Activated naive CD4-positive, alpha-beta T cell treated with anti-CD3 and anti-CD28 coated beads, Interleukin-2, amount 10 ng/mL, durations not matched to agents 7 days and 5 days (primary cell): ENCODE data around the gene S1PR3.

Source experiments
- CTCF ChIA-PET: fragments of 350-600 bp; sonication (Branson Sonifier 250); formaldehyde crosslinking; loops from one replicate; lab custom pipeline; 2021; ENCODE audit warnings: antibody characterized with exemption; lab: Charles Lee
- DNase-seq: peaks from one replicate; pipeline ENCODE4 v3.0.0-alpha.2; 2020
- H3K27ac Mint-ChIP-seq: one replicate; pipeline ENCODE4 v1.8.0; 2021; ENCODE audit warnings: mild to moderate bottlenecking, moderate library complexity, mixed read lengths
- H3K27me3 Mint-ChIP-seq: one replicate; pipeline ENCODE4 v1.8.0; 2021; ENCODE audit warnings: mild to moderate bottlenecking, mixed read lengths
- H3K36me3 Mint-ChIP-seq: one replicate; pipeline ENCODE4 v1.8.0; 2021; ENCODE audit warnings: mixed read lengths
- H3K4me1 Mint-ChIP-seq: one replicate; pipeline ENCODE4 v1.8.0; 2021; ENCODE audit warnings: mixed read lengths
- H3K4me3 Mint-ChIP-seq: one replicate; pipeline ENCODE4 v1.8.0; 2021; ENCODE audit warnings: mild to moderate bottlenecking, moderate library complexity, mixed read lengths
- H3K9me3 Mint-ChIP-seq: one replicate; pipeline ENCODE4 v1.8.0; 2021; ENCODE audit warnings: mixed read lengths

S1PR3 gene

DNA sequence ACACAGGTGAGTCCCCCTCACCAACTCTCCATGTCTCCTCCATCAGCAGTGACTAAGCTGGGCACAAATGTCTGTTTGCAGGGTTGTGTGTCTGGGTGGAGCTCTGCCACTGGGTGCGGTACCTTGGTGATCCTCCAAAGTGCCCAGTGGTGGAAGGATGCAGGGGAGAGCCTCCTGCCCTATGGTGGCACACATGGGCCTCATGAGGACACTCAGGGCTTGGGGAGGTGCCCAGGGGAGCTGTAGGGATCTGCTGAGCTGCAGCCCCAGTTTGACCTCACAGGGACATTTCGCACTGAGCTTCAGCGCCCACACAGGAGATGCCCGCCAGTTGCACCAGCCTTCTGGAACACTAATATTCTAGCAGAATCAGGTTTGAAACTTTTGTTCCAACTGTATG, 29.5 kb downstream of the S1PR3 start:
- no peaks in the 10 kb centered on the region for H3K27me3 Mint-ChIP-seq
- CTCF ChIA-PET = no interaction called here
- H3K4me3 Mint-ChIP-seq = no peak overlapping the region
- no peak overlapping the region for H3K27ac Mint-ChIP-seq
- H3K36me3 Mint-ChIP-seq = no peaks in the 10 kb centered on the region
- H3K4me1 Mint-ChIP-seq = no peaks in the 10 kb centered on the region
- no peaks in the 10 kb centered on the region for H3K9me3 Mint-ChIP-seq
- DNase-seq = no peak

GRCh38 chr9:89021154-89021803, 30.0 kb downstream of the S1PR3 start:
- H3K9me3 Mint-ChIP-seq = no peaks in the 10 kb centered on the region
- no peak overlapping the region for H3K4me3 Mint-ChIP-seq
- H3K27ac Mint-ChIP-seq = no peak overlapping the region
- H3K36me3 Mint-ChIP-seq = no peaks in the 10 kb centered on the region
- H3K4me1 Mint-ChIP-seq = no peaks in the 10 kb centered on the region
- CTCF ChIA-PET = no interaction called here
- H3K27me3 Mint-ChIP-seq = no peaks in the 10 kb centered on the region
- no peak for DNase-seq

- H3K4me3 Mint-ChIP-seq = no peak overlapping the region
- no peaks in the 10 kb centered on the region for H3K4me1 Mint-ChIP-seq
- DNase-seq = no peak
- H3K27me3 Mint-ChIP-seq = no peaks in the 10 kb centered on the region
- CTCF ChIA-PET = no interaction called here
- no peaks in the 10 kb centered on the region for H3K36me3 Mint-ChIP-seq
- no peak overlapping the region for H3K27ac Mint-ChIP-seq
- no peaks in the 10 kb centered on the region for H3K9me3 Mint-ChIP-seq
Observed at GRCh38 chr9:89022001-89022759, 30.9 kb downstream of the S1PR3 start.

GRCh38 chr9:89022902-89023301, 31.6 kb downstream of the S1PR3 start:
- no peak for DNase-seq

DNA sequence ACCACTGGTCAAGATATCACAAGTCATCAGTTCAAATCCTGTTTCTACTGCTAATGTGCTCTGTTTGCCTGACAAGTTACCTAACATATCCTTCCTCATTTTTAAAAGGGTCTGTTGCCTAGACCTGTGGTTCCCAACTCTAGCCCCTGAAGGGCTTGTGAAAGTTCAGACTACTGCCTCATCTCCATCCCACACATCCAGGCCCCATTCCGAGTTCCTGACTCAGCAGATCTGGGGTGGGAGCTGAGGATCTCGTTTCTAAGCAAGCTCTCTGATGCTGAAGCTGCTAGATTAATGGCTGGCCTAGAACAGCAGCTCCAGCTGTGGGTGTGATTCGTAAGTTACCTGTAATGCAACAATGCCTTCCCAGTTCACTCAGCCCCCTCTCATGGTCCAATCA, 32.5 kb downstream of the S1PR3 start:
- H3K36me3 Mint-ChIP-seq = no peaks in the 10 kb centered on the region
- H3K4me3 Mint-ChIP-seq = no peak overlapping the region
- no peak for DNase-seq
- H3K27ac Mint-ChIP-seq = no peak overlapping the region
- H3K4me1 Mint-ChIP-seq = no peaks in the 10 kb centered on the region
- CTCF ChIA-PET = no interaction called here
- no peaks in the 10 kb centered on the region for H3K9me3 Mint-ChIP-seq
- H3K27me3 Mint-ChIP-seq = no peaks in the 10 kb centered on the region

More at GRCh38 chr9:89022902-89023301, 31.6 kb downstream of the S1PR3 start:
- H3K4me1 Mint-ChIP-seq = no peaks in the 10 kb centered on the region
- no peaks in the 10 kb centered on the region for H3K27me3 Mint-ChIP-seq
- H3K36me3 Mint-ChIP-seq = no peaks in the 10 kb centered on the region
- H3K9me3 Mint-ChIP-seq = no peaks in the 10 kb centered on the region
- H3K27ac Mint-ChIP-seq = no peak overlapping the region
- no peak overlapping the region for H3K4me3 Mint-ChIP-seq
- CTCF ChIA-PET = no interaction called here

DNA sequence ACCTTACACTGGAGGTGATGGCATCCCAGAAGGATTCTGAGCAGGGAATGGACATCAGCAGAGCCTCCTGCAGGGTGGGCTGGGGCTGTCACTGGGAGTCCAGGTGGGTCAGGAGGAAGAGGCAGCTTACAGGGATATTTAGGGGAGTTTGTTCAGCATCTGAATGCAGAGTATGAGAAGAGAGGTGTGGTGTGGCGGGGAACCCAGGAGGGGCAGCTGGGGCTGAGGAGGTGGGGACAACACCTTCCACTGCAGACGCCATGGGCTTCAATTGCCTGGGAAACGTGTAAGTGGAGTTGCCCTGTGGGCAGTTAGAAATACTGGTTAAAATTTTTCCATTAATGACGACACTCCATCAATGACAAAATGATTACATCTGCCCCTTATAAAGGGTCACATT, 33.5 kb downstream of the S1PR3 start:
- H3K4me3 Mint-ChIP-seq = no peak overlapping the region
- peaks cover 3% of the 10 kb centered on the region for H3K9me3 Mint-ChIP-seq
- H3K4me1 Mint-ChIP-seq = no peaks in the 10 kb centered on the region
- no peaks in the 10 kb centered on the region for H3K27me3 Mint-ChIP-seq
- no peaks in the 10 kb centered on the region for H3K36me3 Mint-ChIP-seq
- no peak for DNase-seq
- CTCF ChIA-PET = no interaction called here
- H3K27ac Mint-ChIP-seq = no peak overlapping the region

DNA sequence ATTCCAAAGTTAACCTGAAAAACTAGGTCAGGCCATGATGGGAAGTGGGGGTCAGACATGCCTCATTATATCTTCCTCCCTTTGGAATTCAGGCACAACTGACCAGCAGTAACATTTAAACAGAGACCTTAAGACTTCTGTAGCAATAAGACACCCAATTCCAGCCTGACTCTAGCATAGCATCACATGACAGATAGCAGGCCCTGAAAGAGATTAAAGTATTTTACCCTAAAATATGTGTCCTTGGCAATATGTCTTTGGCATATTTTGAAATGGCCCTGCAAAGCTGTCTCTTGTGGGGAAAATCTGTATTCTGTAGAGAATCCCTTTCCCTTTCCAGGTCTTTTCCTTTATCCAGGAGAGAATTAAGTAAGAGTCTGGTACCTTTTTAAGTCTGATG, 34.3 kb downstream of the S1PR3 start:
- Mint-ChIP-seq H3K27ac (no peak overlapping the region), H3K36me3 (no peaks in the 10 kb centered on the region), H3K9me3 (peaks cover 9% of the 10 kb centered on the region), H3K4me3 (no peak overlapping the region), H3K27me3 (no peaks in the 10 kb centered on the region), H3K4me1 (no peaks in the 10 kb centered on the region)
- CTCF ChIA-PET = no interaction called here
- DNase-seq = no peak

GRCh38 chr9:89026876-89027275, 35.6 kb downstream of the S1PR3 start:
- H3K27ac Mint-ChIP-seq = no peak overlapping the region
- no peaks in the 10 kb centered on the region for H3K4me1 Mint-ChIP-seq
- CTCF ChIA-PET = no interaction called here
- no peak overlapping the region for H3K4me3 Mint-ChIP-seq
- DNase-seq = no peak
- no peaks in the 10 kb centered on the region for H3K36me3 Mint-ChIP-seq
- peaks cover 10% of the 10 kb centered on the region for H3K9me3 Mint-ChIP-seq
- no peaks in the 10 kb centered on the region for H3K27me3 Mint-ChIP-seq

GRCh38 chr9:89029788-89030187, 38.5 kb downstream of the S1PR3 start:
- Mint-ChIP-seq H3K4me1 (no peaks in the 10 kb centered on the region), H3K27ac (no peak overlapping the region), H3K4me3 (no peak overlapping the region), H3K36me3 (no peaks in the 10 kb centered on the region), H3K27me3 (no peaks in the 10 kb centered on the region), H3K9me3 (peaks cover 10% of the 10 kb centered on the region)
- CTCF ChIA-PET = no interaction called here
- DNase-seq = no peak

DNA sequence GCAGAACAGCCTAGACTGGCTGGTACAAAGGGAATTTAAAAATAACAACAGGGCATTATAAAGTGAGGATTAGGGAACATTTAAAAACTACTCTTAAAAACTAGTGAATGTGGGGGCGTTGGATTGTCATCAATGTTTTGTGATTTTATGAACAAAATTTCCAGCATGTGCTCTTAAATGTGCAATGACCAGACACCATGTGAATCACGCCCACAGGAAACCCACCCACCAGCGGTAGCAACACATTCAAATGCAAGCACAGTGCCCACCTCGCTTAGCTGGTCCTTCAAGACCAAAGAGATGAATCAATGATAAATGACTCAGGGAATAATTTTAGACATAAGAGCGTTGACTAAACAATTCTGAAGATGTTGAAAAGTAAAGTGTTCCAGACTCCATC, 40.9 kb downstream of the S1PR3 start:
- no peaks in the 10 kb centered on the region for H3K36me3 Mint-ChIP-seq
- H3K4me1 Mint-ChIP-seq = no peaks in the 10 kb centered on the region
- DNase-seq = no peak
- H3K4me3 Mint-ChIP-seq = no peak overlapping the region
- CTCF ChIA-PET = no interaction called here
- no peak overlapping the region for H3K27ac Mint-ChIP-seq
- H3K9me3 Mint-ChIP-seq = peaks cover 10% of the 10 kb centered on the region
- H3K27me3 Mint-ChIP-seq = peaks cover 10% of the 10 kb centered on the region

DNA sequence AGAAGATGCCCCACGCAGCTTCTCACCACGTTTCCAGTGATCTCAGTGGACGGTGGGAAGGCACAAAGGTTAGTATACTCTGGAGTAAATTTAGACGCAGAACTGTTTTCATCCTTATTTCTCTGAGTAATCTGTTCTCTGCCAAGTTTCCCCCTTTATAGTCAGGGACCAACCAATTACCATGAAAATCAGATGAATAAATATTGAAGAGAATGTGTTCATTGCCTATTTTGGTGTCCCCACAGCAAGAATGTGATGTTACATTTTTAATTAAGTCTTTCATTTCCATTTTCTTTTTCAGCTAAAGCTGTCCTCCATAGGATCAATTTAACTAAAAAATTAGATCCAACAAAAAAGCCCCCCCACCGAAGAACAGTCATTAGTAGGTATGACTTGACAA, 41.4 kb downstream of the S1PR3 start:
- no peak overlapping the region for H3K4me3 Mint-ChIP-seq
- H3K36me3 Mint-ChIP-seq = no peaks in the 10 kb centered on the region
- H3K27ac Mint-ChIP-seq = no peak overlapping the region
- DNase-seq = no peak
- H3K27me3 Mint-ChIP-seq = peaks cover 11% of the 10 kb centered on the region
- CTCF ChIA-PET = no interaction called here
- no peaks in the 10 kb centered on the region for H3K4me1 Mint-ChIP-seq
- peaks cover 10% of the 10 kb centered on the region for H3K9me3 Mint-ChIP-seq

- CTCF ChIA-PET = no interaction called here
- Mint-ChIP-seq H3K4me3 (no peak overlapping the region), H3K36me3 (no peaks in the 10 kb centered on the region), H3K9me3 (no peaks in the 10 kb centered on the region), H3K27me3 (peaks cover 16% of the 10 kb centered on the region), H3K4me1 (no peaks in the 10 kb centered on the region), H3K27ac (no peak overlapping the region)
- DNase-seq = no peak
Observed at GRCh38 chr9:89036383-89036782, 45.1 kb downstream of the S1PR3 start.

DNA sequence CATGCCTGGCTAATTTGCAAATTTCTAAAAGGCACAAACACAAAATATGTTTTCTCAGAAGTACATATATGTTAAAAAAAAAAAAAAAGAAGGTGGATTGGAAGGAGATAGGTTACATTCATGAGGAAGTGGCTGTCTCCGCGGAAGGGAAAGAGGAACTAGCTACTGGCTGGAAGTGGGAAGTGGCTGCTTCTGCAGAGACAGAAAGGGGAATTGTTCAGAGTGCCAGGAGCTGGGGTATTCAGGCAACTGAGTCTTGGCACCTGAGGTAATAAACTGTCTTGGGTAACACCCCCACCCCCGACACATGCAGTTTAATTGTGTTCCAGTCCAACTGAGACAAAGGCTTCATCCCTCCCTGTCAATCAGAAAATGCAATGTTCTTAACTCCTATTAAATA, 45.6 kb downstream of the S1PR3 start:
- peaks cover 16% of the 10 kb centered on the region for H3K27me3 Mint-ChIP-seq
- H3K9me3 Mint-ChIP-seq = no peaks in the 10 kb centered on the region
- no peaks in the 10 kb centered on the region for H3K36me3 Mint-ChIP-seq
- CTCF ChIA-PET = no interaction called here
- no peak overlapping the region for H3K4me3 Mint-ChIP-seq
- no peak overlapping the region for H3K27ac Mint-ChIP-seq
- no peaks in the 10 kb centered on the region for H3K4me1 Mint-ChIP-seq
- DNase-seq = no peak

GRCh38 chr9:89037346-89037745, 46.1 kb downstream of the S1PR3 start:
- Mint-ChIP-seq H3K27ac (no peak overlapping the region), H3K4me3 (no peak overlapping the region), H3K4me1 (no peaks in the 10 kb centered on the region), H3K9me3 (no peaks in the 10 kb centered on the region), H3K36me3 (no peaks in the 10 kb centered on the region), H3K27me3 (peaks cover 16% of the 10 kb centered on the region)
- CTCF ChIA-PET = no interaction called here
- no peak for DNase-seq

GRCh38 chr9:89037891-89038290, 46.6 kb downstream of the S1PR3 start:
- Mint-ChIP-seq H3K4me1 (no peaks in the 10 kb centered on the region), H3K9me3 (no peaks in the 10 kb centered on the region), H3K27me3 (peaks cover 16% of the 10 kb centered on the region), H3K36me3 (no peaks in the 10 kb centered on the region), H3K4me3 (no peak overlapping the region), H3K27ac (no peak overlapping the region)
- DNase-seq = no peak
- CTCF ChIA-PET = no interaction called here
